IPS-18a (cell line): ENCODE data around the gene DNAH14.
"Not testable (repeated sequence)": the region's sequence is repeated elsewhere in the genome, so short reads cannot be mapped to it uniquely, and the experiment has no call there.

Experiments used
- H3K27ac ChIP-seq: one replicate; pipeline ENCODE4 v1.5.1; 2013; ENCODE audit warnings: low read length
- H3K27me3 ChIP-seq: one replicate; pipeline ENCODE4 v1.6.1; 2013; ENCODE audit warnings: mild to moderate bottlenecking, low read length; ENCODE audit not compliant: control insufficient read depth, insufficient read depth
- H3K36me3 ChIP-seq: one replicate; pipeline ENCODE4 v1.6.1; 2013; ENCODE audit warnings: low read depth, low read length; ENCODE audit not compliant: control insufficient read depth
- H3K4me1 ChIP-seq: one replicate; pipeline ENCODE4 v1.6.1; 2013; ENCODE audit warnings: low read depth, low read length; ENCODE audit not compliant: control insufficient read depth
- H3K4me3 ChIP-seq: one replicate; pipeline ENCODE4 v1.5.1; 2013; ENCODE audit warnings: low read length
- H3K9ac ChIP-seq: one replicate; pipeline ENCODE4 v1.6.1; 2013; ENCODE audit warnings: mild to moderate bottlenecking, low read length, moderate library complexity
- H3K9me3 ChIP-seq: one replicate; pipeline ENCODE4 v1.6.1; 2013; ENCODE audit warnings: low read depth, low read length; ENCODE audit not compliant: control insufficient read depth

Gene DNAH14

DNA sequence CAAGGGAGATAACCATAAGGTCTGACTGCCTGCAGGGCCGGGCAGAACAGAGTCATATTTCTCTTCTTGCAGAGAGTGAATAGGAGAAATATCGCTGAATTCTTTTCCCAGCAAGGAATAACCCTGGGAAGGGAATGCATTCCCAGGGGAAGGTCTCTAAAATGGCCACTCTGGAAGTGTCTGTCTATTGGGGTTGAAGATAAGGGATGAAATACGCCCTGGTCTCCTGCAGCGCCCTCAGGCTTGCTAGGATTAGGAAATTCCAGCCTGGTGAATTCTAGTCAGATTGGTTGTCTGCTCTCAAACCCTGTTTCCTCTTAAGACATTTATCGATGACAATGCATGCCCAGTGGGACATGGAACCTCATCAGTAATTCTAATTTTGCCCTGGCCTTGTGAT, 76.9 kb downstream of the DNAH14 start:
- H3K36me3 ChIP-seq, H3K4me3 ChIP-seq, H3K9ac ChIP-seq, H3K27ac ChIP-seq, H3K4me1 ChIP-seq, H3K9me3 ChIP-seq, H3K27me3 ChIP-seq: not testable (repeated sequence)

DNA sequence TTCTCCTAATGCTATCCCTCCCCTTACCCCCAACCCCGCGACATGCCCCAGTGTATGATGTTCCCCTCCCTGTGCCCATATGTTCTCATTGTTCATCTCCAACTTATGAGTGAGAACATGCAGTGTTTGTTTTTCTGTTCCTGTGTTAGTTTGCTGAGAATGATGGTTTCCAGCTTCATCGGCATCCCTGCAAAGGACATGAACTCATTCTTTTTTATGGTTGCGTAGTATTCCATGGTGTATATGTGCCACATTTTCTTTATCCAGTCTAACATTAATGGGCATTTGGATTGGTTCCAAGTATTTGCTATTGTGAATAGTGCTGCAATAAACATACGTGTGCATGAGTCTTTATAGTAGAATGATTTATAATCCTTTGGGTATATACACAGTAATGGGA, 78.6 kb downstream of the DNAH14 start:
- not testable (repeated sequence) for H3K4me1 ChIP-seq, H3K27ac ChIP-seq, H3K4me3 ChIP-seq, H3K9ac ChIP-seq, H3K27me3 ChIP-seq, H3K9me3 ChIP-seq, H3K36me3 ChIP-seq

DNA sequence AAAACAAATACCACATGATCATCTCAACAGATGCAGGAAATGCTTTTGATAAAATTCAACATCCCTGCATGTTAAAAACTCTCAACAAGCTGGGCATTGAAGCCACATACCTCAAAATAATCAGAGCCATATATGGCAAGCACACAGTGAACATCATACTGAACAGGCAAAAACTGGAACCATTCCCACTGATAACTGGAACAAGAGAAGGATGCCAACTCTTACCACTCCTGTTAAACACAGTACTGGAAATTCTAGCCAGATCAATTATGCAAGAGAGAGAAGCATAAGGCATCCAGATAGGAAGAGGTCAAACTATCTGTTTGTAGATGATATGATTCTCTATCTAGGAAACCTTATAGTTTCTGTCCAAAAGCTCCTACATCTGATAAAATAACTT, 91.6 kb downstream of the DNAH14 start:
- Histone ChIP-seq H3K4me1 (no peaks in the 10 kb centered on the region), H3K36me3 (no peaks in the 10 kb centered on the region), H3K4me3 (no peak overlapping the region), H3K9me3 (peaks cover 11% of the 10 kb centered on the region), H3K27me3 (no peaks in the 10 kb centered on the region), H3K9ac (no peak overlapping the region), H3K27ac (no peak overlapping the region)

DNA sequence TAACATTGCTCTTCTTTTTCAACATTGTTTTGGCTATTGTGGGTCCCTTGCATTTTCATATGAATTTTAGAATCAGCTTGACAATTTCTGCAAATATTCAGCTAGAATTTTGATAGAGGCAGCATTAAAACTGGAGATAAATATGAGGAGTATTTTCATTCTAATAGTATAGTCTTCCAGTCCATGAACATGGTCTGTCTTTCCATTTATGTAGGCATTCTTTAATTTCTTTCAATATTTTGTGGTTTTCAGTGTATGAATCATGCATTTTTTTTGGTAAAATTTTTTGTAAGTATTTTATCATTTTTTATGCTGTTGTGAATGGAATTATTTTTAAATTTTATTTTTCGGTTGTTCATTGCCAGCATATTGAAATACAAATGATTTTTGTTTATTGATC, 97.2 kb downstream of the DNAH14 start:
- no peaks in the 10 kb centered on the region for H3K27me3 ChIP-seq
- H3K9ac ChIP-seq: no peak overlapping the region
- no peaks in the 10 kb centered on the region for H3K4me1 ChIP-seq
- no peak overlapping the region for H3K4me3 ChIP-seq
- no peak overlapping the region for H3K27ac ChIP-seq
- H3K36me3 ChIP-seq: no peaks in the 10 kb centered on the region
- peaks cover 6% of the 10 kb centered on the region for H3K9me3 ChIP-seq

DNA sequence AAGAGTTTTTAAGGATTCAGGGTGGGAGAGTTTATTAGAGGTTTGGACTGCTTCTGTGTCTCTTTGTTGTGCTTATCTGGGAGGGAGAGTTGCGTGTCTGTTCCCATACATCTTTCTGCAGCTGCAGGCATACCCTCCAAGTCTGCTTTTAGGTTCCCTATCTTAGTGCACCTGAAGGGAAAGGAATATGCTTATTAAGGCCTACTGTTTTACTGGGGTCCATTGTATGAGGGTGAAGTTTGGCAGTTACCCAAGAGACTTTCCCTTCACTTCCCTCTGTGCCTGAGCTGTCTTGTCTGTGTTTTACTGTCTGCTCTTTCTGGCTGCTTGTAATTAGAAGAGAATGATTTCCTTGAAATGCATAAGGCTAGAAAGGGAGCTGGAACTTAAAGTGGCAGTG, 107.0 kb downstream of the DNAH14 start:
- H3K4me1 ChIP-seq, H3K27me3 ChIP-seq, H3K9ac ChIP-seq, H3K36me3 ChIP-seq, H3K27ac ChIP-seq, H3K9me3 ChIP-seq, H3K4me3 ChIP-seq: not testable (repeated sequence)

- no peaks in the 10 kb centered on the region for H3K36me3 ChIP-seq
- no peaks in the 10 kb centered on the region for H3K27me3 ChIP-seq
These were observed 112.8 kb downstream of the DNAH14 start for GRCh38 chr1:225042263-225042662.

GRCh38 chr1:225044258-225044657, 114.8 kb downstream of the DNAH14 start:
- H3K4me1 ChIP-seq: no peaks in the 10 kb centered on the region
- H3K27ac ChIP-seq: no peak overlapping the region
- H3K9me3 ChIP-seq: no peaks in the 10 kb centered on the region
- no peak overlapping the region for H3K4me3 ChIP-seq
- no peaks in the 10 kb centered on the region for H3K36me3 ChIP-seq
- H3K9ac ChIP-seq: no peak overlapping the region
- H3K27me3 ChIP-seq: no peaks in the 10 kb centered on the region

More at GRCh38 chr1:225042263-225042662, 112.8 kb downstream of the DNAH14 start:
- Histone ChIP-seq H3K4me3 (no peak overlapping the region), H3K9ac (no peak overlapping the region), H3K9me3 (no peaks in the 10 kb centered on the region), H3K4me1 (no peaks in the 10 kb centered on the region), H3K27ac (no peak overlapping the region)

GRCh38 chr1:225049594-225049993, 120.1 kb downstream of the DNAH14 start:
- Histone ChIP-seq H3K4me1 (no peaks in the 10 kb centered on the region), H3K36me3 (no peaks in the 10 kb centered on the region)

GRCh38 chr1:225063722-225064121, 134.2 kb downstream of the DNAH14 start:
- Histone ChIP-seq H3K27ac (no peak overlapping the region), H3K27me3 (no peaks in the 10 kb centered on the region), H3K9me3 (no peaks in the 10 kb centered on the region), H3K4me3 (no peak overlapping the region), H3K4me1 (no peaks in the 10 kb centered on the region), H3K9ac (no peak overlapping the region), H3K36me3 (no peaks in the 10 kb centered on the region)

More at GRCh38 chr1:225049594-225049993, 120.1 kb downstream of the DNAH14 start:
- Histone ChIP-seq H3K4me3 (no peak overlapping the region), H3K9ac (no peak overlapping the region), H3K27ac (no peak overlapping the region), H3K27me3 (no peaks in the 10 kb centered on the region), H3K9me3 (no peaks in the 10 kb centered on the region)

DNA sequence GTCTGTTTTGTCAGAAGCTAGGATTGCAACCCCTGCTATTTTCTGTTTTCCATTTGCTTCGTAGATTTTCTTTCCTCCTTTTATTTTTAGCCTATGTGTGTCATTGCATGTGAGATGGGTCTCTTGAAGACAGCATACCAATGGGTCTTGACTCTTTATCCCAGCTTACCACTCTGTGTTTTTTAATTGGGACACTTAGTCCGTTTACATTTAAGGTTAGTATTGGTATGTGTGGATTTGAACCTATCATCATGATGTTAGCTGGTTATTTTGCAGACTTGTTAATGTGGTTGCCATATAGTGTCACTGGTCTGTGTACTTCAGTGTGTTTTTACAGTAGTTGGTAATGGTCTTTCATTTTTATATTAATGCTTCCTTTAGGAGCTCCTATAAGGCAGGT, 141.5 kb downstream of the DNAH14 start:
- Histone ChIP-seq H3K36me3 (no peaks in the 10 kb centered on the region), H3K27me3 (no peaks in the 10 kb centered on the region), H3K4me1 (no peaks in the 10 kb centered on the region), H3K4me3 (no peak overlapping the region), H3K9me3 (peaks cover 11% of the 10 kb centered on the region), H3K9ac (no peak overlapping the region), H3K27ac (no peak overlapping the region)

GRCh38 chr1:225097175-225097574, 167.7 kb downstream of the DNAH14 start:
- H3K27ac ChIP-seq: no peak overlapping the region
- no peaks in the 10 kb centered on the region for H3K36me3 ChIP-seq

DNA sequence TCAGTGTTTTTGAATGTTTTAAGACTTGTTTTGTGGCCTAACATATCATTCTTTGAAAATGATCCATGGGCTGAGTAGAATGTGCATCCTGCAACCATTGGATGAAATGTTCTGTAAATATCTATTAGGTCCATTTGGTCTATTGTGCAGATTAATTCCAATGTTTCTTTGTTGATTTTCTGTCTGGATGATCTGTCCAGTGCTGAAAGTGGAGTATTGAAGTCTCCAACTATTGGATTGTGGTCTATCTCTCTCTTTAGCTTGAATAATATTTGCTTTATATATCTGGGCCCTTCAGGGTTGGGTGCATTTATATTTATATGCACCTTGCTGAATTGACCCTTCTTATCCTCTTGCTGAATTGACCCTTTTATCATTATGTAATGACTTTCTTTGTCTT, 181.5 kb downstream of the DNAH14 start:
- Histone ChIP-seq H3K9me3 (peaks cover 8% of the 10 kb centered on the region), H3K27ac (no peak overlapping the region), H3K4me3 (no peak overlapping the region), H3K36me3 (no peaks in the 10 kb centered on the region), H3K27me3 (no peaks in the 10 kb centered on the region), H3K4me1 (no peaks in the 10 kb centered on the region), H3K9ac (no peak overlapping the region)

More at GRCh38 chr1:225097175-225097574, 167.7 kb downstream of the DNAH14 start:
- Histone ChIP-seq H3K4me3 (no peak overlapping the region), H3K9me3 (peaks cover 18% of the 10 kb centered on the region), H3K27me3 (no peaks in the 10 kb centered on the region), H3K4me1 (no peaks in the 10 kb centered on the region), H3K9ac (no peak overlapping the region)
